SK-N-MC (cell line): Measurements from ENCODE around the gene POLR1A.

Source experiments
- EZH2 ChIP-seq: fragments of 200-600 bp; sonication (generic); IDR thresholded peaks from one replicate; pipeline ENCODE4 v1.6.1; 2017; ENCODE audit warnings: antibody characterized with exemption
- POLR2AphosphoS5 ChIP-seq: IDR thresholded peaks from 2 replicates; pipeline ENCODE4 v1.6.1; 2012; ENCODE audit warnings: mild to moderate bottlenecking, low read depth, low read length, borderline replicate concordance

- no peak for TF ChIP-seq EZH2
- TF ChIP-seq POLR2AphosphoS5: no peak
These were observed 79.0 kb downstream of the POLR1A start for GRCh38 chr2:86026744-86027065.
